ENCODE measurements around the gene PPP4R3A.
"Not testable (repeated sequence)": the region's sequence is repeated elsewhere in the genome, so short reads cannot be mapped to it uniquely, and the experiment has no call there.

The PPP4R3A gene

GRCh38 chr14:91510171-91511042 lies at the start of gene PPP4R3A:
Gene PPP4R3A, minus strand, starts transcription at chr14:91510310. Its CDS starts 663 bp downstream, at chr14:91509647.
- no peak for FAIRE-seq
- DNase-seq (ENCODE audit: low spot score), result peak; percentile 78

DNA sequence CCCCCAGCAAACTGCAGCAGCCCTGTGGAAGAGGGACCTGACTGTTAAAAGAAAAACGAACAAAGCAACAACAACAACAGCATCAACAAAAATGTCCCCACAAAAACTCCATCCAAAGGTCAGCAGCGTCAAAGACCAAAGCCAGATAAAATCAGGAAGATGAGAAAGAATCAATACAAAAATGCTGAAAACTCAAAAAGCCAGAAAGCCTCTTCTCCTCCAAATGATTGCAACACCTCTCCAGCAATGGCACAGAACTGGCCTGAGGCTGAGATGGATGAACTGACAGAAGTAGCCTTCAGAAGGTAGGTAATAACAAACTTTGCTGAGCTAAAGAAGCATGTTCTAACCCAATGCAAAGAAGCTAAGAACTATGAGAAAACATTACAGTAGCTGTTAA lies 45.4 kb upstream of the PPP4R3A start:
- FAIRE-seq (no peak), DNase-seq (ENCODE audit: low spot score) (no peak)

GRCh38 chr14:91554535-91555332 lies 44.6 kb upstream of the PPP4R3A start:
- DNase-seq (ENCODE audit: low spot score) (no peak), FAIRE-seq (no peak)

GRCh38 chr14:91548108-91548507 lies 38.0 kb upstream of the PPP4R3A start:
- DNase-seq (ENCODE audit: low spot score) (no peak), FAIRE-seq (no peak)

DNA sequence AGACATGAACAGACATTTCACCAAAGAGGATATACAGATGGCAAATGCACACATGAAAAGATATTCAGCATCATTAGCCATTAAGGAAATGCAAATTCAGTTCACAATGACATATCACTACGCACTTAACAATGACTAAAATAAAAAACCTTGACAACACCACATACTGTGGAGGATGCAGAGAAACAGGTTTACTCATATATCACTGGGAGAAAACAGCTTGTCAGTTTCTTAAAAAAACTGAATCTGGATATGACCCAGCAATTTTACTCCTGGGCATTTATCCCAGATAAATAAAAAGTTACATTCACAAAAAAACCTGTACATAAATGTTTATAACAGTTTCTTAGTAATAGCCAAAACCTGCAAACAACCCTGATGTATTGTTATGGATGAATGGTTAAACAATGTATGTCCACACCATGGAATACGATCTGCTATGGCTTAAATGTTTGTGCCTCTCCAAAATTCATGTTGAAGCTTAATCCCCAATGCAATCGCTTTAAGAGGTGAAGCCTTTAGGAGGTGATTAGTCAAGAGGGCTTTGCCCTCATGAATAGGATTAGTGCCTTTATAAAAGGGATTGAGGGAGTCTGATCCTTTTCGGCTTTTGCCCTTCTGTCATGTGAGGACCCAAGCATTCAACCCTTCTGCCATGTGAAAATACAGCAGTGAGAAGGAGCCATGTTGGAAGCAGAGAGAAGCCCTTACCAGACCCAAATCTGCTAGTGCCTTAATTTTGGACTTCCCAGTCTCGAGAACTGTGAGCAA lies 36.0 kb upstream of the PPP4R3A start:
- no peak for FAIRE-seq
- DNase-seq (ENCODE audit: low spot score), result no peak

- DNase-seq (ENCODE audit: low spot score) (no peak), FAIRE-seq (no peak)
Measured at GRCh38 chr14:91545204-91545603, 35.1 kb upstream of the PPP4R3A start.

- no peak for FAIRE-seq
- DNase-seq (ENCODE audit: low spot score), result no peak
Measured at GRCh38 chr14:91536327-91536726, 26.2 kb upstream of the PPP4R3A start.

DNA sequence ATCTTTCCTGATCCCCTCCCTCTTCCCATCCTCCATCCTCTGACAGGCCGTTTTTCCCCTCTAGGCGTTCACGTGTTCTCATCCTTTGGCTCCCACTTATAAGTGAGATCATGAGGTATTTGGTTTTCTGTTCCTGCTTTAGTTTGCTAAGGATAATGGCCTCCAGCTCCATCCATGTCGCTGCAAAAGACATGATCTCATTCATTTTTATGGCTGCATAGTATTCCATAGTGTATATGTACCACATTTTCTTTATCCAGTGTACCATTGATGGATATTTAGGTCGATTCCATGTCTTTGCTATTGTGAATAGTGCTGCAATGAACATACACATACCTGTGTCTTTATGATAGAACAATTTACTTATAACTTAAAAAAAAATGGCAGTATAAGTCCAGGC lies 23.9 kb upstream of the PPP4R3A start:
- not testable (repeated sequence) for DNase-seq (ENCODE audit: low spot score); FAIRE-seq

DNA sequence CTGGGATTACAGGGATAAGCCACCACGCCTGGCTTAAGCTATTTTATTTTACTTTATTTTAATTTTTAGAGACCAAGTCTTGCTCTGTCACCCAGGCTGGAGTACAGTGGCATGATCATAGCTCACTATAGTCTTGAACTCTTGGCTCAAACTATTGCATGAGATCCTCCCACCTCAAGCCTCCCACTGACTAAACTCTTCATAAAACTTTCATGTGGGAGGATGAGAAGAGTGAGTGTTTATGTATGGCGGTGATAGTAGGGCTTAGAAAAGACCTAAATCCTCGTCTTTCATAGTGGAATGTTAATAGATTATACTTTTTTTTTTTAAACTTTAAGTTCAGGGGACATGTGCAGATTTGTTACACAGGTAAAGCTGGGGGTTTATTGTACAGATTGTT lies 23.5 kb upstream of the PPP4R3A start:
- DNase-seq (ENCODE audit: low spot score) (no peak), FAIRE-seq (no peak)

GRCh38 chr14:91523972-91524371 lies 13.9 kb upstream of the PPP4R3A start:
- DNase-seq (ENCODE audit: low spot score) (no peak), FAIRE-seq (no peak)

GRCh38 chr14:91521061-91521640 lies 11.0 kb upstream of the PPP4R3A start:
- FAIRE-seq, result no peak
- no peak for DNase-seq (ENCODE audit: low spot score)

DNA sequence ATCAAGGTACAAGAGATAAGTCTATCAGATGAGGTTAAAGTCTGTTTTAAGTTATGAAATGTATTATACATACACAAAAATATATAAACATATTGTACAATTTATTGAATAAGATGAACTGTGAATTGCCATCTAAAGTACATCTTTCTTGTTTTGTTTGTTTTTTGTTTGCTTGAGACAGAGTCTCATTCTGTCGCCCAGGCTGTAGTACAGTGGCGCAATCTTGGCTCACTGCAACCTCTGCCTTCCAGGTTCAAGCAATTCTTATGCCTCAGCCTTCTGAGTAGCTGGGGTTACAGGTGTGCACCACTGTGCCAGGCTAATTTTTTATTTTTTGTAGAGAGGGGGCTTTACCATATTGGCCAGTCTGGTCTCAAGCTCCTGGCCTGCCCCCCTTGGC lies 10.0 kb upstream of the PPP4R3A start:
- no peak for DNase-seq (ENCODE audit: low spot score)

DNA sequence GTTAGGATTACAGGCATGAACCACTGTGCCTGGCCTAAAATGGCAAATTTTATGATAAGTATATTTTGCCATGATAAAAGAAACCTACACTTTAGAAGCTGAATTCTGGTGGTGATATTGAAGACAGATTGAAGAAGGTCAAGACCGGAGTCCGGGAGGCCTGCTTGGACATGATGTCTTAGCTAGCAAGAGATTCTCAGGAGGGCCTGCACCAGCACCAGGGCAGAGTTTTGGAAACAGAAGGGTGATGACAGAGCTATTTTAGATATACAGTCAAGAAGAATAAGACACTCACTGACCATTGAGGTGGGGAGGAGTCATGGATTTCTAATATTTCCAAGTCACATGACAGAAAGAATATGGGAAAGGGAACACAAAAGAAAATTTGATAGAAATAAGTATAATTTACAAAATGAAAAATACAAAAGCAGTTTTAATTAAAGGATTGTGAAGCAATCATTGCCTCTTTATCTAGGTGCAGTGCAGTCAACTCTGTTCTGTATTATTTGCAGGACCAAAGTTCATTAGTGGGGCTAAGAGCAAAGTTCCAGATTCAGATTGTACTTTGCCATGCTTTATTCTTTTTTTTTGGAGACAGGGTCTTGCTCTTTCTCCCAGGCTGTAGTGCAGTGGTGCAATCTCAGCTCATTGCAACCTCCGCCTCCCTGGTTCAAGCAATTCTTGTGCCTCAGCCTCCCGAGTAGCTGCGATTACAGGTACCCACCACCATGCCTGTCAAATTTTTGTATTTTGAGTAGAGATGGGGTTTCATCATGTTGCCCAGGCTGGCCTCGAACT lies 9.3 kb upstream of the PPP4R3A start:
- DNase-seq (ENCODE audit: low spot score) (no peak), FAIRE-seq (no peak)

More for the DNA sequence above, 10.0 kb upstream of the PPP4R3A start:
- no peak for FAIRE-seq

DNA sequence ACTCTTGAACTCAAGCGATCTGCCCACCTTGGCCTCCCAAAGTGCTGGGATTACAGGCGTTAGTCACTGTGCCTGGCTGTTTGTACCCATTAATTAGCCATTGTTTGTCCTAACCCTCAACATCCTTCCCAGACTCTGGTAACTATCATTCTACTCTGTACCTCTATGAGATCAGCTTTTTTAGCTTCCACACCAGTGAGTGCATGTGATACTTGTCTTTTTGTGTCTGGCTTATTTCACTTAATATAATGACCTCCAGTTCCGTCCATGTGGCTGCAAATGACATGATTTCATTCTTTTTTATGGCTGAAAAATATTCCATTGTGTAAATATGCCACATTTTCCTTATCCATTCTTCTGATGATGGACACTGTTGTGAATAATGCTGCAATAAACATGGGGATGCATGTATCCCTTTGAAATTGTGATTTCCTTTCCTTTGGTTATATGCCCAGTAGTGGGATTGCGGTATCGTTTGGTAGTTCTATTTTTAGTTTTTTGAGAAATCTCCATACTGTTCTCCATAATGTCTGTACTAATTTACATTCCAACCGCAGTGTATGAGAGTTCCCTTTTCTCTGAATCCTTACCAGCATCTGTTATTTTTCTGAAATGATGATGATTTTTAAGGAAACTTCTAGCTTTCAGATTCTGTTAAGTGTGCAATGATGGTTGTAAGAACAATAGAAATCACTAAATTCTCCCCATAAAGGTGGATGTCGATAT lies 6.7 kb upstream of the PPP4R3A start:
- DNase-seq (ENCODE audit: low spot score), result no peak
- no peak for FAIRE-seq

DNA sequence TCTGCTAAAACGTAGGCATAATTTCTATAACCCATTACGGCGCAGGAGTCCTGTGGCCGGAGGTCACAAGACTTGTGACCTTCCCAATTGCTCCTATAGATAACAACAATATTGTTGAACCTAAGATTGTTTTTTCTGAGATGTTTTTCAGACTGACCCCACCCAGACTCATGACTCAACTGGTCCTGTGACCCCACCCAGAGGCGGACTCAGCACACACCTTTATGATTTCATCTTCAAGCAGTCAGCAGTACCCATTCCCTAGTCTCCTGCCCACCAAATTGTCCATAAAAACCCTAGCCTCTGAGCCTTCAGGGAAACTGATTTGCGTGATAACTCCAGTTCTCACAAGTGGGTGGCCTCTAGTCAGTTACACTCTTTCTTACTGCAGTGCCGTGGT lies 5.9 kb upstream of the PPP4R3A start:
- FAIRE-seq, result no peak
- DNase-seq (ENCODE audit: low spot score), result no peak

DNA sequence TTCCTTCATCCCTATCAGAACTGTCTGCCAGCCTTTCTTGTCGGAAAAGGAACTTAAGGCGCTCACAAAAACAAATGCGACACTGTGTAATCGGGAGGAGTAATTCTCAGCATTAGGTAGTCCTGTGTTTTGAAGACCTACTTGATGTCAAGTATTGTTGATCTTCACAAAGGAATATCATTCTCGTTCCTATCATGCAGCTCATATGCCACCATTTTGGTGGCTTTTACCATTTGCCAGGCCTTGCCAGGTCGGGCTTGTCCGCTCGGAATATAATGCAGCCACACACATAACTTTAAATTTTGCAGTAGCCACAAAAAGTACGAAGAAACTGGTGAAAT lies 903 bp upstream of the PPP4R3A start:
- DNase-seq (ENCODE audit: low spot score), result no peak
- FAIRE-seq, result no peak

- FAIRE-seq (no peak), DNase-seq (ENCODE audit: low spot score) (no peak)
Measured at GRCh38 chr14:91509878-91510170, 286 bp downstream of the PPP4R3A start.

- FAIRE-seq (no peak), DNase-seq (ENCODE audit: low spot score) (no peak)
Measured at GRCh38 chr14:91509083-91509877, 830 bp downstream of the PPP4R3A start.

DNA sequence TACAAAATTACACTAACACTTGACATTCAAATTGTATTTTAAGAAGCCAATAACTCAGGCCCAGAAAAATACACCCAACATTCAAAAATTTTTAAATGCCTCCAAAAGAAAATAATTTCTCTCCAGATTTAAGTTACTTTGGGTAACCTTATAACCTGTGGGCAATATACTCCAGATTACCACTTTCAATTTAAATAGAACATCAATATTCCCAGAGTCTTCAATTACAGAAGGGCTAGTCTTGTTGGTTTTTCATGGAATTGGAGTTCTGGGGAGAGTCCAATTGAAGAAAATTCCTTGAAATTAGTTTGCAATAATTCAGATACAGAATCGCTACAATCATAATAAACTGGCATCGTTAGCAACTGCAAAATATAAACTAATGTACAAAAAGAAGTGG lies 2.0 kb downstream of the PPP4R3A start:
- no peak for FAIRE-seq
- no peak for DNase-seq (ENCODE audit: low spot score)

Measured in RCC 7860 (cell line).